Raji (cell line): ENCODE measurements around the gene HLF.

Experiments
- POLR2A ChIP-seq: IDR thresholded peaks from 2 replicates; pipeline ENCODE4 v1.6.1; 2011; ENCODE audit warnings: low read depth, low read length, control low read depth; ENCODE audit not compliant: insufficient read depth

HLF gene, protein sequence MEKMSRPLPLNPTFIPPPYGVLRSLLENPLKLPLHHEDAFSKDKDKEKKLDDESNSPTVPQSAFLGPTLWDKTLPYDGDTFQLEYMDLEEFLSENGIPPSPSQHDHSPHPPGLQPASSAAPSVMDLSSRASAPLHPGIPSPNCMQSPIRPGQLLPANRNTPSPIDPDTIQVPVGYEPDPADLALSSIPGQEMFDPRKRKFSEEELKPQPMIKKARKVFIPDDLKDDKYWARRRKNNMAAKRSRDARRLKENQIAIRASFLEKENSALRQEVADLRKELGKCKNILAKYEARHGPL

GRCh38 chr17:55264645-55265298 lies at the start of gene HLF:
Gene HLF, plus strand, starts transcription at chr17:55264960. Its CDS starts 525 bp downstream, at chr17:55265485.
- TF ChIP-seq POLR2A, result no peak

GRCh38 chr17:55215711-55216110 lies 49.0 kb upstream of the HLF start:
- no peak for TF ChIP-seq POLR2A

DNA sequence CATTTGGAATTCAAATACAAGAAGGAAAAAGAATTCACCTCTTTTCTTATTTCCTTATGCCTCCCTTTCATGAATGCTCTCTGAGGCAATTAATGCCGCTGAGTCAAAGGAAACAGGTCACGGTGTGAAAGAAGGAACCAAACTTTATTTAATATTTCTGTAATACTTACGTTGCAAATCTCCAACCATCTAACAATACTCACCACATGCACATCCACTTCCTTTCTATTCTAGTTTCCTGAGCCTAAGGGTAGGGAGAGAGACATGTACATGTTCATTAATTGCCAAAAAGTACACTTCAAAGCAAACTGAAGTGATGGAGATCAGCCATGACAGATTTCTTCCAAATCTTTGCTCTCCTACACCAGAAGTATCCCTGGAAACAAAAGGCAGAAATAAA lies 47.9 kb upstream of the HLF start:
- TF ChIP-seq POLR2A, result no peak

DNA sequence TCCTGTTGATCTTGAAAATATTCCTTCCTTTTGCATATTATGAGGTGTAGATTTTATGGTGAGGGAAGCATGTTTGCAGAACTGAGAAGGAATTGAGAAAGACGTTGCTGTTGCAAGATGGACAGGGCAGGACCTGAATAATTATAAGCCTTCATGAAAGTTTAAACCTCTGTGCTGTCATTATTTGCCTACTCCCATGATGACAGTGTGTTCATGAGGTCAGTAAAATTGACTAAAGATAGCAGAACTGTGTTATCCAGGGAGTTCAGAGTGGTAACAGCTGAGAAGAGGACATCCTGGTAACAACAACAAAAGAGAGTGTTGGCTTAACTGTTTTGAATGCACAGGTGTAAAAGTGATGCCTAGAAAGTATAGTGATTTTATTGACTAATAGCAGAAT lies 45.3 kb upstream of the HLF start:
- no peak for TF ChIP-seq POLR2A

DNA sequence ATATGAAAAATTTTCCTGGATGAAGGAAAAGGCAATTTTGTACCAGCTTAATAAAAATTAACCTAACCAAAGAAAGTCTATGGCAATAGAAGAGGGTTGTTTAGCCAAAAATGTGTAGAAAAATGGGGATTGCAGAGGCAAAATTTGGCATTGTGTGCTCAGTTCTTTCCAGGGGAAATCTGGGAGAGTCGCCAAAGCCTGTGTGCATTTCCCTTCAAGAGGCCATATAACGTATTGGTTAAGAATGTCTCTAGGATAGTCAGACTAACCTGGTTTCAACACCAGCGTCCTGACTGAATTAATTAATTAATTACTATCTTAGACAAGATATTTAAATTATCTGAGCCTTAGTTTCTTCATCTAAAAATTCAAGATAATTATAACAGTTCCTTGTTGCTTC lies 44.8 kb upstream of the HLF start:
- no peak for TF ChIP-seq POLR2A

GRCh38 chr17:55223524-55223923 lies 41.2 kb upstream of the HLF start:
- TF ChIP-seq POLR2A, result no peak

GRCh38 chr17:55224746-55225145 lies 40.0 kb upstream of the HLF start:
- TF ChIP-seq POLR2A, result no peak

- no peak for TF ChIP-seq POLR2A
These were observed 39.5 kb upstream of the HLF start for GRCh38 chr17:55225237-55225636.

GRCh38 chr17:55228683-55229192 lies 36.0 kb upstream of the HLF start:
- no peak for TF ChIP-seq POLR2A

DNA sequence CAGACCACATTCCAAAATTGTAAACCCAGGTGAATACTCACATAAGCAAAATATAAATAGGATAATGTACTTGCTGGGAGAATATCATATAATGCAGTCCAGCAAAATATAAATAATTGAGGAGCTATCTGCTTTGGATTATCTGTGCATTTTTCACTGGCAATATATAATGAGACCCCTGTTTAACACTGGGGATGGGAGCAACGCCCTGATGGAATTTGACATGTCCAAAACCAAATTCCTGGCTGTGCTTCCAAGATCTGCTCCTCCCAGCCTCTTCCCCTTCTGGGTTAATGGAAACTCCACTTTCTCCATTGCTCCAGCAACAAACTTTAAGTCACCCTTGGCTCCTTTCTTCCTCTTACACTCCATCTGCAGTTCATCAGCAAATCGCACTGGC lies 35.5 kb upstream of the HLF start:
- TF ChIP-seq POLR2A, result no peak

- TF ChIP-seq POLR2A, result no peak
These were observed 34.0 kb upstream of the HLF start for GRCh38 chr17:55230716-55231115.

DNA sequence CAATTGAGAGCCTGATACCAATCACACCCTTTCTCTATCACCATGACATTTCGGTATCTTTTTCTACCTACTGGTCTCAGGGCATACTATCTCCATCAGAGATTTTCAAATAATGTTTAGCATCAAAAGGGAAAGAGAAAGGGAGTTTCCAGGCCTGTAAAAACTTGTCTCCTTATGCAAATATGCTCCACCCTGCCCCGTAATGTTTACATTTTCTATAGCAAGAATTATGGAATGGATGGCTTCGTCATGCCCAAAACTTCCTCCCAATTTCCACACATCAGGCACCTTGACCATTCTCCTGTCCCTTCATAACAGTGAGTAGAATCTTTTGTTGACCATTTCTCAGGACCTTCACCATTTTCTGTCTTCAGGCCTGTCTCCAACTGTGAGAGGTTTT lies 30.9 kb upstream of the HLF start:
- TF ChIP-seq POLR2A, result no peak

- no peak for TF ChIP-seq POLR2A
These were observed 28.4 kb upstream of the HLF start for GRCh38 chr17:55236316-55236715.

DNA sequence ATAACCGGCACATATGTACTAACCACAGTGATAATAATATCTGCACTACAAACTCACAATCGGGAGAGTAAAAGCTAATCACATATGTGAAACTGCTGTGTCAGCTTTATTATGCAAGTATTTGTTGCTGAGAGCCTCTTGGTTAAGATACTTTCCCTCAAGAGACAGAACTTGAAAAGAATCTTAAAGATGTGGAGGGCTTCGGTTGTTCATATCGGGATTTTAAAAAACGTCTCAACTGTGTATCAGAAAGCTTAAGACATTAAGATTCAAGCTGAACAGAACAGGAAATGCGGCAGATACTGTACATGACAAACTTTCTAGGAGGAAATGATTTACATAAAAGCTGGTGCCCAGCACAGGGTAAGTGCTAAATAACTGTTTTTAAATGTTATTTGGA lies 27.5 kb upstream of the HLF start:
- TF ChIP-seq POLR2A, result no peak

- TF ChIP-seq POLR2A, result no peak
These were observed 26.9 kb upstream of the HLF start for GRCh38 chr17:55237841-55238178.

DNA sequence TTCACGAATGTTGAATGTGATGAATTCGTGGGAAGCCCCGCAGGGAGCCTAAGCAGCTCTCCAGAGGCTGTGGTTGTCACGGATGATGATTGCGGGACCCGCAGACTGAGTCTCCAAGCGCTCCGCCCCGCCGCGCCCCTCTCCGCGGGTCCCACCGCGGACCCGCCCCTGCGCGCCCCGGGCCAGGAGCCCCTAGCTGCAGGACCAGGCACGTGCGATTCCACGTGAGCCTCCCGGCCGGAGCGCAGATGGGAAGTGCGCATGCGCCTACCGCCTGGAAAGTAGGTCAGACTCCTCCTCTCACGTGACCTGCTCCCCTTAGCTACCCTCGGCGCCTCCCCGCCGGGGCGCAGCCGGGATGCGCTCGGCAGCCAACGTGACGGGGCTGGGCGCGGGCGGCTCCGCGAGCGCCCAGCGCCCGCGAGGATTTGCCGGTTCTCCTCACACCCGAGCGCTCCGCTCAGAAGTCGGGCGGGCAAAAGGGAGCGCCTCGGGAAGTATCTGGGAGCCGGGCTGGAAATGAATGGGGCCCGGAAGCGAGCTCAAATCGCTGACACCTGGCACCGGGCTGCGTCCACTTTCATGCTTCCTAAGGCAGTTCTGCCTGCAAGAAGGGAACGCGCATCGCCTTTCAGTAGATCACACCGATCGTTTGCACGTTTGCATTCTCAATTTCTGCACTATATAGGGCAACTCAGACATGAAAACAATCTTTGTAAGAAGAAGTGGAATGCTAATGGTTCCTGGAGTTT lies 26.4 kb upstream of the HLF start:
- no peak for TF ChIP-seq POLR2A

GRCh38 chr17:55238931-55239297 lies 25.8 kb upstream of the HLF start:
- no peak for TF ChIP-seq POLR2A

DNA sequence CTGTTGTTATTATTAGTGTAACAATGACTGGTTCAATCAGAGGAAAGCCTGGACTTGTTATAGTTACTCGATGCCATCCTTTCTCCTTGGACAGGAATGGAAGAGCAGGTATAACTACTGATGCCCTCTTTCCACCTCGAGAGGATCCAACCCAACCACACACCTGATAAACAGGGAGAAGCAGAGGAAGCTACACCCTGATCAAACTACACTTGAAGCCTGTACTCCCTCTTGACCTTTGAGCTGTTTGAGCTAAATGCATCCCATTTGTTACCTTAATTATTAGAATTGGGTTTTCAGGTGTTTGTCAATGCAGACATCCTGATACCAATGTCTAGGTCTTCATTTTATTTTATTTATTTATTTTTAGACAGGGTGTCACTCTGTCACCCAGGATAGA lies 23.7 kb upstream of the HLF start:
- no peak for TF ChIP-seq POLR2A
